Mesodermal cell (in vitro differentiated cells): ENCODE data around the gene KAZN.
A peak's percentile ranks its signal among the peaks of the same experiment; 100 is the strongest.

Experiments
- H3K27ac ChIP-seq: 2 replicates; pipeline ENCODE4 v1.7.0; 2013; ENCODE audit warnings: mild to moderate bottlenecking, low read depth, low read length, moderate library complexity; ENCODE audit not compliant: severe bottlenecking
- H3K36me3 ChIP-seq: 2 replicates; pipeline ENCODE4 v1.7.1; 2013; ENCODE audit warnings: mild to moderate bottlenecking, low read length, moderate library complexity; ENCODE audit not compliant: control insufficient read depth, insufficient read depth
- H3K4me1 ChIP-seq: one replicate; pipeline ENCODE4 v1.7.1; 2013; ENCODE audit warnings: mild to moderate bottlenecking, low read length; ENCODE audit not compliant: insufficient read depth, control insufficient read depth, poor library complexity, severe bottlenecking
- H3K4me3 ChIP-seq: 2 replicates; pipeline ENCODE4 v1.7.0; 2013; ENCODE audit warnings: low read length, control low read depth, mild to moderate bottlenecking; ENCODE audit not compliant: insufficient read depth, poor library complexity, severe bottlenecking; ENCODE audit errors: extremely low read depth
- H3K9me3 ChIP-seq: 2 replicates; pipeline ENCODE4 v1.7.1; 2013; ENCODE audit warnings: mild to moderate bottlenecking, low read length, moderate library complexity; ENCODE audit not compliant: control insufficient read depth
- WGBS, 2 experiments: methylation state at CpG; one replicate each; pipeline ENCODE4 v1.1.5; 2013; ENCODE audit warnings: missing lambda C conversion rate in 2 of 2; ENCODE audit not compliant: insufficient coverage in 2 of 2; 5-methylcytosine and 5-hydroxymethylcytosine counted together

Gene KAZN

DNA sequence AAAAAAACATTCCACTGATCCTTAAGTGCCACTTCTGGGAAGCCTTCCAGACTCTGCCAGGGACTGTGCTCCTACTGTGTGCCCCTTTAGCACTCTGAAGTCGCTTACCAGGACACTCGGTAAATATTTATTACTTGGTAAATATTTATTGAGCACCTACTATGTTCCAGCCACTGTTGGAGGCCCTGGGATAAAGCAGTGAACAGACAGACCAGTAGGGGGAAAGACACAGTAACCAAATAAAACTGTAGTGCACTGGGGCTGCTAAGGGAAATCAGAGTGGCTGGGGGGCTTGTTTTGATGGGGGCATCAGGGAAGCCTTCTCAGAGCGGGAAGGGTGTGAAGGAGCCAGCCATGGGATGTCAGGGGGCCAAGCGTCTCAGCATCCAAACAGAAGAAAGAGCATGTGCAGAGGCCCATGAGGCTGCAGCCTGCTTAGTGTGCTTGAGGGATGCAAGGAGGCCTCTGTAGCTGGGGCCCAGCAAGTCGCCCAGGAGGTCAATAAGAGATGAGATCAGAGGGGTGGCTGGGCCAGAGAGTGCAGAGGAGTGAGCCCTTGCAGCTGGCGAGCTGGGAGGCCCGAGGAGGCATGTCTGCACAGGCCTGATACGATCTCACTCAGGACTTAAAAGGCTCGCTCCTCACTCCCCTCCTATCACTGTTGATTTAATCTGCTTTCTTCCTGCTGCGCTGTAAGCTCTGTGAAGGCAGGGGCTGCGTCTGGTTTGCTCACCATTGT lies 28.6 kb downstream of the KAZN start:
- 43 to 53% methylated on average over 8 to 9 of the region's 11 CpGs for WGBS, 2 experiments
- H3K9me3 ChIP-seq: peaks cover 4% of the 10 kb centered on the region
- H3K36me3 ChIP-seq: no peaks in the 10 kb centered on the region
- peak overlapping the region; percentile 75 for H3K27ac ChIP-seq
- H3K4me1 ChIP-seq: peaks cover 10% of the 10 kb centered on the region
- H3K4me3 ChIP-seq: no peak overlapping the region

DNA sequence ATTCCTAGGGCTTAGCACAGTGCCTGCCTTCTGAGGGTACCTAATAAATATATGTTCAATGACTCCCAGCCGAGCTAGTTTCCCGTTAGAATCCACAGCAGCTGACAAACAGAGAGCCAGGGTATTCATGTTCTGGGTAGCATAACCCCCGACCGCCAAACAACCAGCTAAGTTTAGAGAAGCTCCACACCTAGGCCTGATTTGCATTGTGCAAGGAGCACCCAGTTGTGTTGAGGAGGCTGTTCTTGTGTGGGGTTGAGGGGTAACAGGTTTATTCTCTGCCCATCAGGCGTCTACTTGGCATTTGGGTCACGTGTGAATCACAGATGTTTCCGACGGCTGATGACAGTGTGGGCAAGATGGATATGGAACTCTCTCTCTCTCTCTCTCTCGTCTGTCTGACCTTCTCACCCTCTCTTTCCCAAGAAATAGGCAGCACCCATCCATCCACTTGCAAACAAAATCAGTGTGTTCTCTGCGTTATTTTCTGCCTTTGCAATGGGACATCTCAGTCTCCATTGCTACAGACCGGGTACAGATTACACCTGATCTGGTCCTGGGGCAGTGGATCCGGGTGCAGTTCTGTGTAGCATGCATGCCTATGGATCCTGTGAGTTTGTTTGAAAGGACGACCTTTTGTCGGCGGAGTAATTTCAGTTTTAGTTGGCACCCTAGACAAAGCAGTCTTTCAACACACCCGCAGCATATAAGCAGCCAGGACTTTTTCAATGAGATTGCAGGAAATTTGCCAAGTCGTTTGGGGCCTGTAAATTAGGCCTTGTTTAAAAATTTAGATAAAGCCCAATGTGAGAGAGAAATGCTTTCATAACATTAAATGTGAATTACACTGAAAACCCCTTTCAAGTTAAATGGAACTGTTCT lies 29.4 kb downstream of the KAZN start:
- no peak overlapping the region for H3K4me3 ChIP-seq
- 90 to 91% methylated on average over 11 to 16 of the region's 17 CpGs for WGBS, 2 experiments
- peak overlapping the region; percentile 75 for H3K27ac ChIP-seq
- peaks cover 10% of the 10 kb centered on the region for H3K4me1 ChIP-seq
- H3K36me3 ChIP-seq: no peaks in the 10 kb centered on the region
- H3K9me3 ChIP-seq: peaks cover 3% of the 10 kb centered on the region

DNA sequence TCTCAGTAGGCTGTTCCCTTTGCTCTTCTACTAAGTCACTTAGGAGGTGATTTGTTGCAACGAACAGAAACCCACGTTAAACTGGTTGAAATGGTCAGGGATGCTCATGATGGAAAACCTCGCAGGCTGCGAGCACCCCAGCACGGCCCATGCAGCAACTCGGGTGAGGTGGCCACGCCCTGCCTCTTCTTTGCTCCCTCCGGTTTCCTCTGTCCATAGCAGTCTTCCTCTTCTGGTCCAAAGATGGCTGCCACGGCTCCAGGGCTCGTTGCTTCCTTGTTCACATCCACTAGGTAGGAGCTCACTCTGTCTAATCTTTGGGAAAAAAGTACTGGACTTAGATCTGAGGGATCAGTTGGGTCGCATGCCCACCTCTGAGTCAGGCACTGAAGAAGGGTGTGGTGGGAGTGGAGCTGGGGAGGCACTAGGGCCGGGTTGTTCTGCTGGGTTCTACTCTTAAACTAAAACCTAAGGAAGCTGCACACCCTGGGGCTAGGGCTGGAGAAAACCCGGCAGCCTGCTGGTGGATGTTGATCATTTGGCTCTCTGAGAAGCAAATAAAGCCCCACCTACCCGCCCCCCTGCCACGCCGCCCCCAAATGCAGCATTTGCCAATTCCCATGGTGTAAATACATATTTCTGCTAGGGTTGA lies 31.0 kb downstream of the KAZN start:
- 93 to 94% methylated on average over 9 to 10 of the region's 16 CpGs for WGBS, 2 experiments
- peaks cover 15% of the 10 kb centered on the region for H3K4me1 ChIP-seq

DNA sequence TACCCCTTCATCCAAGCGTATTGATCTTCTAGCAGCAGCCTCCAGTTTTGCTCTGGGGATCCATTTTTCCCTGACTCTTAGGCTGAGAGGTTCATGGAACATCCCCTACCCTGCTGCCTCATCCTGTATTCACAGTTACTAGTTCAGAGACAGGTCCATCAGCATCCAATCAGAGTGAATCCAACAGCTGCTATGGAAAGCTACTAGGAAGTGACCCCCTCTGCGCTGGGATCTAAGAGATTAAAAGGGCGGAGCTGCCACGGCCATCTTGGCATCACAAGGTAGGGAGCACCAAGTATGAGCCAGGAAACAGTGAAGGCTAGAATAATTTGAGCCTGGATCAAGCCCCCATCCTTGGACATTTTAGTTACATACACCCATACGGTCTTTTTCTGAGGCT lies 32.5 kb downstream of the KAZN start:
- peaks cover 16% of the 10 kb centered on the region for H3K4me1 ChIP-seq
- WGBS, 2 experiments: 94 to 95% methylated on average over 4 of the region's 5 CpGs

More for the DNA sequence above, 31.0 kb downstream of the KAZN start:
- no peaks in the 10 kb centered on the region for H3K9me3 ChIP-seq
- no peak overlapping the region for H3K27ac ChIP-seq
- H3K36me3 ChIP-seq: no peaks in the 10 kb centered on the region
- H3K4me3 ChIP-seq: no peak overlapping the region

DNA sequence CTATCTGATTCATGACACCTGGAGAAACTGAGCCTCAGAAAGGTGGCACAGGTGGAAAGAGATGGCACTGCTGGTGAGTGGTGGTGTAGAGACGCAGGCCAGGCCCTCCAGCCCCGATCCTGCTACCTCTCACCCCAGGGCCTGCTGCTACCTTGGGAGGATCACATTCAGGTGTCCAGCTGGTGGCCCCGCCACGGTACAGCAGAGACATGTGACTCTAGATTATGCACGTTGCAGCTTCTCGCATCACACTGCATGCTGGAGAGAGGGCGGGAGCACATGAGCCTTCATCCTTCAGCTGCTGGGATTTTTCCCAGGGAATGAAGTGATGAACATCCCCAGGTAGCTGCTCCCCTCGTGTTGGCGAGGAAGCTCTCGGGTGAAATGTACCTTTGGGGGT lies 32.9 kb downstream of the KAZN start:
- H3K36me3 ChIP-seq: no peaks in the 10 kb centered on the region
- no peak overlapping the region for H3K27ac ChIP-seq
- H3K9me3 ChIP-seq: no peaks in the 10 kb centered on the region
- H3K4me1 ChIP-seq: peaks cover 11% of the 10 kb centered on the region
- WGBS, 2 experiments: 87 to 90% methylated on average over 6 to 10 of the region's 10 CpGs
- H3K4me3 ChIP-seq: no peak overlapping the region

More for the DNA sequence above, 32.5 kb downstream of the KAZN start:
- Histone ChIP-seq H3K4me3 (no peak overlapping the region), H3K27ac (no peak overlapping the region), H3K36me3 (no peaks in the 10 kb centered on the region), H3K9me3 (no peaks in the 10 kb centered on the region)

DNA sequence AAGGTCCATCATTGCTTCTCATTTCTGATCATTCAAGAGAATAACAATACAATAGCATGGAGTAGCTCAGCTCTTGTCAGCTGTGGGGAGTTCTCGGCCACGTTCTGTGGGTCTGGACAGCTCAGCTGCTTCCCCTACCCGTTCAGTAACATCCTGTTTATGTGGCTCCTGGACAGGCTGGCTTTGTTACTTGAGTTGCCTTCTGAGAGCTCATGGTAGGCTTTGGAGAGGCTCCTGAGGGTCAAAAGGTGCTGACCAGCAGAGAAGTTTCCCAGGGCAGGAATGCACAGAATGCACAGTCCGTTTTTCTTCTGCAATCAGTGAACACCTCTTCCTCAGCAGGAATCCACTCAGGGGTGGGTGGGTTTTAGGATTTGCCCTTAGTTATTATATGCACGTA lies 36.0 kb downstream of the KAZN start:
- Histone ChIP-seq H3K4me1 (peaks cover 10% of the 10 kb centered on the region), H3K9me3 (no peaks in the 10 kb centered on the region), H3K36me3 (no peaks in the 10 kb centered on the region), H3K4me3 (no peak overlapping the region), H3K27ac (peak overlapping the region; percentile 47)
- WGBS, 2 experiments: 65 to 70% methylated on average over 3 to 4 of the region's 5 CpGs

DNA sequence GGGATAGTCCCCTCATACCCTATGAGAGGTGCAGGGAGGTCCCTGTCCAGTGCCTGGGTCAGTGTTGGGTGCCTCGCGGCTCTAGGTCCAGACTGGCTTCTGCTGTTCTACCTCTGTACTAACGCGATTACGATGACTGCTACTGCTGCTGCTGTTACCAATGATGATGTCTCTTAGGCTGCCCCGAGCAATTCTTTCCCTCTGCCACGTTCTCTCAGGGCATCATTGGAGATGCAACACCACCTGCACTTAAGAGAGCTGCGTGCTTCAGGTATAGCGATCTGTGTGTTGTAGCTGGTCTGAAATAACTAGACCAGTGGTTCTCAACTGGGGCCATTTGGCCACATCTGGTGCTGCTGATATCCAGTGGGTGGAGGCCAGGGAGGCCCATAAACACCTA lies 36.9 kb downstream of the KAZN start:
- no peaks in the 10 kb centered on the region for H3K36me3 ChIP-seq
- peaks cover 10% of the 10 kb centered on the region for H3K4me1 ChIP-seq
- WGBS, 2 experiments: 95% methylated on average over 8 to 9 of the region's 9 CpGs
- no peak overlapping the region for H3K27ac ChIP-seq
- no peak overlapping the region for H3K4me3 ChIP-seq
- no peaks in the 10 kb centered on the region for H3K9me3 ChIP-seq

DNA sequence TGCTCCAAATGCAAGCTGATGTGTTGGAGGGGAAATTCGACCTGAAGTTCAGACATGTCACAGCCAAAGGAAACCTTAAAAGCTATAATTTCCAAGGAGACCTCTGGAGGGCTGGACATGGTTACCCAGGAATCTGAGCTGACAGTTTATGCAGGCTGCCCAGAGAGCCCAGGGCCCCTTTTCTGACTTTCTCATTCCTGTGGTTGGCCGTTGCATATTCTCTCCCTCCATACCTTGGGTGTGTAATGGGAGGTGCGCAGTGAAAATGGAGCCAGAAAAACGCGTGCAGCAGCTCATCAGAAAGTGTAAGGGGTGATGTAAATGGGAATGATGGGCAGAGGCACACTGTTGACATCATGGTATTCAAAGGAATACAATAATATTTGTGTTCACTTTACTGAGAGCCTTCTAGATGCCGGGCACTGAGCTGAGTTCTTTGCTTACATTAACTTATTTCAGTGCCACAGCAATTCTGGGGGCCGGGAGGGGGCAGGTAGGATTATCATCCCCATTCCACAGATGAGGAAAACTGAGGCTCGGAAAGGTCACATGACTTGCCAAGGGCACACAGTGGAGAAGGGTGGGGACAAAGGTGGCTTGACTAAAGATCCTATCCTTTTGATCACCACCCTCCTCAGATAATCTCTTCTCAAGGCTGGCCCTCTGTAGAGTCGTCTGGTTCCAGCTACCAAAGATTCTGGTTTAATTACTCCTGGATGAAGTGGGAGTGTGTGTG lies 38.6 kb downstream of the KAZN start:
- no peaks in the 10 kb centered on the region for H3K36me3 ChIP-seq
- 92 to 94% methylated on average over 4 of the region's 9 CpGs for WGBS, 2 experiments
- no peaks in the 10 kb centered on the region for H3K9me3 ChIP-seq
- H3K4me3 ChIP-seq: no peak overlapping the region
- peaks cover 10% of the 10 kb centered on the region for H3K4me1 ChIP-seq
- H3K27ac ChIP-seq: no peak overlapping the region

DNA sequence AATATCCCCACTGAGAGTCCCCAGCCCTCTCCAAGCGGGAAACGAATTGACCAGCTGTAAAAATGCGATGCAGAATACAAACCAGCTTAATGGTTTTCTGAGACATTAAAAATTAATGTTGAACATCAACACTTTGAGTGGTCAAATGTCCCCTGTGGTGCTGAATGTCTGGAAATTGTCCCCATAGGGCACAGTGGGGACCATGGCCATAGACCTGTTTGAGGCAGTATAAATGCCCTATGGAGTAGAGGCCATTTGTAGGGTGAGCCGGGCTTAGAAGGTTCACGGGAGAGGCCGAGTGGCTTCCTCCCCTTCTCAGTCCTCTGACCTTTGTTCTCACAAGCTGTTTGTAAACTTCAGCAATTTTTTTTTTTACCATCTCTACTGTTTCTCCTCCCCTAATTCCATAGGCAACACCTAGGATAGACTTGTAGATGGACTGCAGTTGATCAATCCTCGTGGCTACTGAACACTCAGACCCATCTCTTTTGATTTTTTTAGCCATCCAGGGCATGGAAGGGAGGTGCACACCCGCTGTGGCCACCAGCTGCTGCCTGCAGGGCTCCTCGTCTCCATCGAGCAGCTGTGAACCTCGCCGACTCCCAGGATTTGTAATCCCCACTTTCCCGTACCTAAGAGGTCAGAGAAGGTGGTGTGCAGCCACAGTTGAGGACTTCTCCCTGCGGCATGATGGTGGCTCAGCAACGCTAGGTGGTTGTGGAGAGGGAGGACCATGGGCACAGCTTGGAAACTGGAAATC lies 41.0 kb downstream of the KAZN start:
- Histone ChIP-seq H3K4me3 (no peak overlapping the region), H3K9me3 (no peaks in the 10 kb centered on the region), H3K4me1 (peaks cover 5% of the 10 kb centered on the region), H3K36me3 (no peaks in the 10 kb centered on the region), H3K27ac (no peak overlapping the region)
- 89 to 93% methylated on average over 8 of the region's 15 CpGs for WGBS, 2 experiments

DNA sequence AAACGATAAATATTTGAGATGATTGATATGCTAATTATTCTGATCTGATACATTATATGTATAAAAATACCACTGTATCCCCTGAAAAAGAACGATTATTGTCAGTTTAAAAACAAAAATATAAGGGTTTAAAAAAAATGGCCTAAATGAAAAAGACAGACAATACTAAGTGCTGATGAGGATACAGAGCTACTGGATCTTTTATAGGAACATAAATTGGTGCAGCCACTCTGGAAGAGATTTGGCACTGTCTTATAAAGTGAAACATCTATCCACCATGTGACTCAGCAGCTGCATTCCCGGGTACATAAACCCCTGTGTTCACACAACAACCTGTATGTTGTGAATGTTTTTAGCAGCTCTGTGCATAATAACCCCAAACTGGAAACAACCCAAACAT lies 44.2 kb downstream of the KAZN start:
- WGBS, 2 experiments: no CpG with 5 or more reads among the region's 3 CpGs
- Histone ChIP-seq H3K9me3 (peaks cover 7% of the 10 kb centered on the region), H3K4me1 (no peaks in the 10 kb centered on the region), H3K36me3 (no peaks in the 10 kb centered on the region), H3K27ac (no peak overlapping the region), H3K4me3 (no peak overlapping the region)
